AG10803 (cell line): ENCODE data around the gene MYH16.
"Not testable (repeated sequence)": the region's sequence is repeated elsewhere in the genome, so short reads cannot be mapped to it uniquely, and the experiment has no call there.

Source experiments
- DNase-seq: peaks from one replicate; pipeline ENCODE4 v3.0.0; 2010; ENCODE audit warnings: low read depth
- H3K4me3 ChIP-seq: 2 replicates; pipeline ENCODE4 v1.5.1; 2011; ENCODE audit warnings: mild to moderate bottlenecking, low read length, control low read depth
- CTCF ChIP-seq: conservative IDR thresholded peaks from 2 replicates; pipeline ENCODE4 v1.5.1; 2011; ENCODE audit warnings: mild to moderate bottlenecking, low read length, control low read depth, inconsistent platforms

MYH16 gene

DNA sequence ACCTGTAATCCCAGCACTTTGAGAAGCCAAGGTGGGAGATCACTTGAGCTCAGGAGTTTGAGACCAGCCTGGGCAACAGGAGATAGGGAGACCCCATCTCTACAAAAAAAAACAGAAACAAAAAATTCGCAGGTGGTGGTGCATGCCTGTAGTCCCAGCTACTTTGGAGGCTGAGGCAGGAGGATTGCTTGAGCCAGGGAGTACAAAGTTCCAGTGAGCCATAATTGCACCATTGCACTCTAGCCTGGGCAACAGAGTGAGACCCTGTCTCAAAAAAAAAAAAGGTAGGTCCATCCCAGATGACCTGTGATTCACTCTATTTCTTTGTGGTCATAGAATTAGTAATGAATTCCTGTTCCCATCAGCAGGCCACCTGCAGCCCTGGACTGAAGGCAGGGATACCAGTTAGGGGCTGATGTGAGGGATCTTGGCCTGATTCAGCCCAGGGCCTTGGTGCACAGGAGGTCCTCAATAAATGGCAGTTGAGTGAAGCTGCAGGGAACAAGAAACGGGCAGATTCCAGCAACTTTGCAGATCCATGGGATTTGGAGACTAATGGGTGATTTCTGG lies at the start of gene MYH16:
Gene MYH16, plus strand, starts transcription at position 364 of the 570 bp plus-strand sequence.
- no peak for DNase-seq
- H3K4me3 ChIP-seq: no peak within 1 kb of the TSS

GRCh38 chr7:99224263-99224898 lies 48.3 kb upstream of the MYH16 start:
- peak; percentile 15 for DNase-seq
- H3K4me3 ChIP-seq: not testable (repeated sequence)

More for the DNA sequence above, at the start of gene MYH16:
- TF ChIP-seq CTCF: no peak

- DNase-seq: no peak
- no peak for TF ChIP-seq CTCF
- no peak overlapping the region for H3K4me3 ChIP-seq
Measured at GRCh38 chr7:99224899-99225265, 47.8 kb upstream of the MYH16 start.

DNA sequence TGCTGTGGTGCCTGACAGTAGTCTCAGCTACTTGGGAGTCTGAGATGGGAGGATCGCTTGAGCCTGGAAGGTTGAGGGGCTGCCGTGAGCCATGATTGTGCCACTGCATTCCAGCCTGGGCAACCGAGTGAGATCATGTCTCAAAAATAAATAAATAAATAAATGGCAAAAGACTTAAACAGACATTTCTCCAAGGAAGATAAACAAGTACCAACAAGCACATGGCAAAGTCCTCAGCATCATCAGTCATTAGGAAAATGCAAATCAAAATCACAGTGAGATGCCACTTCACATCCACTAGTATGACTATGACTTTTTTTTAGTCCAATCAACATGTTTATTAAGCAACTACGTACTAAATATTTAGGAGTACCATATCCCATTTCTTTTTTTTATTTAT lies 43.4 kb upstream of the MYH16 start:
- H3K4me3 ChIP-seq: no peak overlapping the region
- no peak for DNase-seq
- TF ChIP-seq CTCF: no peak

DNA sequence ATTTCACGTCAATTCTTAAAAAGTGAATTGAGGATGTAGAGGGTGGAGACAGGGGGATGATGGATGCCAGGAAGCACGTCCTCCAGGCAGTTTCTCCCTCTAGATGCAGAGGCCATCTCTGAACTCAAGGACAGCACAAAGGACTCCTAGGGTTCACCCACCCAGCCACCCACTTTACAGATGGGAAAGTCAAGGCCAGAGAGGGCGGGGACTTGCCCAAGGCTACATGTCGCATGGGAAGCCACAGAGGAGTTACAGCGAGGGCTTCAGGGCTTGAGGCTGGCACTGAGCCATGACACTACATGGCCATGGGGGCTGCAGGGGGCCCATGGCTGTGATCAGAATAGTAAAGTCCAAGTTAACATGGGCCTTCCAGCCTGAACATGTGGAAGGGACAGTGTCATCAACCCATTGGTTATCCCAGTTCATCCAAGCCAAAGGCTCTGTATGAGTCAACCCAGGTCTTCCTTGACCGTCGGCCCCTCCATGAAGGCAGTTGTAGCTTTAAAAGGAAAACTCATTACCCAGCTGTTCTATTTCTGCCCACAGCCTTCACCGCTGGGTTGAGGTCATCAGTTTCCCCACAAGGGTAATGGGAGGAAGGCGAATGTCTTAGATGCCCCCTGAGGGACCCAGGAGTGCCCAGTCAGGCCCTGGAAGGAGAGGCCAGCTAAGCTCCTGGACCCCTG lies 40.4 kb upstream of the MYH16 start:
- no peak overlapping the region for H3K4me3 ChIP-seq
- TF ChIP-seq CTCF: no peak
- DNase-seq: no peak

- DNase-seq, H3K4me3 ChIP-seq: not testable (repeated sequence)
Measured at GRCh38 chr7:99232955-99233354, 39.7 kb upstream of the MYH16 start.

DNA sequence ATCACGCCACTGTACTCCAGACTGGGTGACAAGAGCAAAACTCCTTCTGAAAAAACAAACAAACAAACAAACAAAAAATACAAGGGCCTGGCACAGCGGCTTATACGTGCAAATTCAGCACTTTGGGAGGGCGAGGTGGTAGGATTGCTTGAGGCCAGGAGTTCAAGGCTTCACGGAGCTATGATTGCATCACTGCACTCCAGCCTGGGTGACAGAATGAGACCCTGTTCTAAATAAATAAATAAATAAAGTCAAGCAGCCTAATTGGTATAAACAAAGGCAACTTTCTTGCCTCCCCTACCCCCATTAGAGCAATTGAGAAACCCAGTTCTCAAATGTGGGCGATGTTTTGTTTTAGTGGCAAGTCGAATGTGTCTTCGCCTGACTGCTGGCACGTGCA lies 38.5 kb upstream of the MYH16 start:
- TF ChIP-seq CTCF: no peak
- DNase-seq: no peak
- no peak overlapping the region for H3K4me3 ChIP-seq

DNA sequence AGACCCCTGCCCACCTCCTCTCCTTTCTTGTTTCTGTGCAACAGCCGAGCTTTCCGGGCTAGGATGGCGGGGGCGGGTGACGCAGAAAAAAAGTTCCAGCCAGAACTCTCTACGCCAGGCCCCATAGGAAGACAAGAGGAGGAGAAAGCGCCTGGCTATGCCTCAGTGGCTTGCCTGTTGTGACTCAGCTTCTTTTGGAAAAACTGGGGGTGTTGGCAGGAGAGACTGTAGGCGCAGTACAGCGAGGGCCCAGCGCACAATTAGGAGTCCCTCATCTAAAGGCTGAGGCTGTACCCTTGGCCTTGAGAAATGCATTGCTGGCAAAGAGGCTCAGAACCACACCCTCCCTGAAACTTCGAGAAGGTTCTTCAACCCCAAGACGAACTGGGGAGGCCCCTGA lies 36.7 kb upstream of the MYH16 start:
- no peak for DNase-seq
- no peak overlapping the region for H3K4me3 ChIP-seq
- no peak for TF ChIP-seq CTCF

- H3K4me3 ChIP-seq: not testable (repeated sequence)
Measured at GRCh38 chr7:99237876-99238275, 34.8 kb upstream of the MYH16 start.

More at GRCh38 chr7:99237876-99238275, 34.8 kb upstream of the MYH16 start:
- not testable (repeated sequence) for DNase-seq
